NCI-H1436 (cell line): ENCODE results near the gene DIRAS1.

Experiments
- DNase-seq: peaks from one replicate; lab custom pipeline; 2025; lab: John Stamatoyannopoulos, UW

DIRAS1 gene

DNA sequence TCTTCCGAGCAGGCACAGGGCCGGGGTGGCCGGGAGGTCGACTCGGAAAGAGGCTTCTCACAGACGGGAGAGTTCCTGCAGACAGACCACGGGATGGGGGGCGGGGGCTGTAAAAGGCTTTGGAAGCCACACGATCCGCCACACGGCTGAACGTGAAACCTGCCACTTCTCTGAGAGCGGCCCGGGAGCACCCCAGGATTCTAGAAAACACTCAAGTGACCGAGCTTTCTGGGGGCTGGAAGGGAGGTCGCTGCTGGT is 34.2 kb upstream of the DIRAS1 start:
- no peak for DNase-seq

DNA sequence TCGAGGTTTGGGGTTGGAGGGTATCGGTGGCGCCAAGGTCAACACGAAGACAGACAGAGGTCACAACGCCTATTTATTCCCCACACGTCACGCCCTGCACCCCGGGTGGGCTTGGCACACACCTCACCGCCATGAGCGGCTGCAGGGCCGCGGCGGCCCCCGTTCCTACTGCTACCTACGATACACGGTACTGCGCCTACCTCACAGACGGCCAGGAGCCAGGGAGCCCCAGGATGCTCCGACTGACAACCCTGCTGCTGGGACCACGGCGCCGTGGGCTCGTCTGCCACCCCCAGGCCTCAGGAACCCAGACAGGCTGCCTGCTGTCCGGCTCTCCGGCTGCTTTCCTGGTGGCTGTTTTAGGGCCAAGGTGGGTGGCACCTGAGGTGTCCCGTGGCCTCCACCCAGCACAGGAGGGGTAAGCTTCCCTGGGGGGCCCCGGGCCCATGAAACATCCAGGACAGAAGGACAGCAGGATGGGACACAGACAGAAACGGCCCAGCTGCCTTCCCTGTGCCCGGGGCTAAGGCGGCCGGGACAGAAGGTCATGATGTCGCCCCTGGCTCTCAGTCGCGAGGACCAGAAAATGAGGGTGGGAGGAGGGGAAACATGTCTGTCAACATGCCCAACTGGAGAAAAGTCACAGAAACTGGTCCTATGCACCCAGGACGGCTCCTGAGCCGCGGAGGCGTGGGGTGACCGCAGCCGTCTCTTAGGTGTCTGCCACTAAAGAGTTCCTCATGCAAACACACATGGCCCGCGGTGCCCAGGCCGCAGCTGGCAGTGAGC is 33.7 kb upstream of the DIRAS1 start:
- no peak for DNase-seq

DNA sequence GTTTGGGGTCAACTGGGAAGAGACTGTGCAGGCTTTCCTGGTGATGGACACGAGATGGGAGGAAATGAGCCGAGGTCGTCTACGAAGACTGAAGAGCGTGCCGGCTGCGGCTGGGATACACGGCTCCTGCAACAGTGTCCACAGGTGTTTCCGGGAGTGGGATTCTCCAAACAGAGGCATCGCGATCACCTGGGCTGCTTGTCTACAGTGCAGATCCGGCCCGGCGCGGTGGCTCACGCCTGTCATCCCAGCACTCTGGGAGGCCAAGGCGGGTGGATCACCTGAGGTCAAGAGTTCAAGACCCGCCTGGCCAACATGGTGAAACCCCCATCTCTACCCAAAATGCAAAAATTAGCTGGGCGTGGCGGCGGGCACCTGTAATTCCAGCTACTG is 30.3 kb upstream of the DIRAS1 start:
- no peak for DNase-seq

DNA sequence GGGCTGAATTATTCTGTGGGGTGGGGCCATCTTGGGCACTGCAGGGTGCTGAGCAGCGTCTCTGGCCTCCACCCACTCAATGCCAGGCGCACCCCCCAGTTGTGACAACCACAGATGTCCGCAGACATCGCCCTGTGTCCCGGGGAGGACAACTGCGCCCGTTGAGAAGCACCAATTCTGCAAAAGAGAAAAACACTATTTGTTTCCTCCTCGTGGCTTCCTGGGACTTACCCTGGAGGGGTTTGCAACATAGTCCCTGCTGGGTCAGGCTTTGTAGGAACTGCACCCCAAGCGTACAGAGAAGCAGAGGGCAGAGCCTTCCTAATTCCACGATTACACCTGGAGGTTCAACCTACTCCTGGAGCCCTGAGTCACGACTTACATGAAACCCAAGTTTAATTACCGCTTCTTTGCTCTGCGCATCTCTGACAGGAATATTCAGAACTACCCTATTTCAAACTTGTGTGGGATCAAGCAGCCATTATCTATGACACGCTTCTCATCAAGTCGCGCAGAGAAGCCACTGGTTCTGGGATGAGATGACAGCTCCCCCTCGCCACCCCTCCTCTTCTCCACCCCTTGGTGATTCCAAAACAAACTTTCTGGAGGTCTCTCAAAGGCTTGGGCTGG is 29.8 kb upstream of the DIRAS1 start:
- DNase-seq: no peak

DNA sequence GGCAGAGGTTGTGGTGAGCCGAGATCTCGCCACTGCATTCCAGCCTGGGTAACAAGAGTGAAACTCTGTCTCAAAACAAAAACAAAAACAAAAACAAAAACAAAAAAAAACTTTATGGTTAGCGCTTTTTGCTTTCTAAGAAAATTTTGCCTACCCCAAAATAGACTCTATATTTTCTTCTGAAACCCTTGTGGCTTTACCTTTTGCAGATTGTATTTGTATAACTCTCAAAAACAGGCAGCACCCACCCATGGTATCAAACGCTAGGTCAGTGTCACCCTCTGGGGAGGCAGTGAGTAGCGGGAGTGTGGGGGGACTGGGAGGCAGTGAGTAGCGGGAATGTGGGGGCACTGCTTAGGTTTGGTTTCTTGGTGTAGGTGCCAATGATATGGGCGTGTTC is 26.2 kb upstream of the DIRAS1 start:
- DNase-seq: no peak

DNA sequence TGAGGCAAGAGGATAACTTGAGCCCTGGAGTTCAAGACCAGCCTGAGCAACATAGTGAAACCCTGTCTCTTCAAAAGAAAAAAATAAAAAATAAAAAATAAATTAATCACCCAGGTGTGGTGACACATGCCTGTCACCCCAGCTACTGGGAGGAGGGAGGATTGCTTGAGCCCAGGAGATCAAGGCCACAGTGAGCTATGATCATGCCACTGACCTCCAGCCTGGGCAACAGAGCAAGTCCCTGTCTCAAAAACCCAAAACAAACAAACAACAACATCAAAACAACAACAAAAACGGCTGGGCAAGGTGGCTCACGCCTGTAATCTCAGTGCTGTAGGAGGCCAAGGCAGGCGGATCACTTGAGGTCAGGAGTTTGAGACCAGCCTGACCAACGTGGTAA is 22.9 kb upstream of the DIRAS1 start:
- no peak for DNase-seq

DNA sequence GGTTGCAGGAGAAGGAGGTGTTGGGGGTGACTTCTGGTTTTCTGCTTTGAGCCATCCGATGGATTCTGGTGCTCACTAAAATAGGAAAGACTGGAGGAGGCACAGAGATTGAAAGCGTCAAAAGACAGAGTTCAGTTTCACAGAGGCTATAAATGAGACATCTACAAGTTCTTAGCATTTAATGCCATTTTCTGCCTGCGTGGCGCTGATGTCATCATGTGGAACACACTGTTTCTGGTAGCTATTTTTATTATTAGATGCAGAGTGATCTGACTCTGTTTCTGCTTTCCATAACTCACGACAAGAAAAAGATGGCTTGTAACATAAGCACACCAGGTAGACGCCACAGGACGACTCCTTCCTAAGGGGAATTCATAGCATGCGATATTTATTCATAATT is 21.9 kb upstream of the DIRAS1 start:
- no peak for DNase-seq

DNA sequence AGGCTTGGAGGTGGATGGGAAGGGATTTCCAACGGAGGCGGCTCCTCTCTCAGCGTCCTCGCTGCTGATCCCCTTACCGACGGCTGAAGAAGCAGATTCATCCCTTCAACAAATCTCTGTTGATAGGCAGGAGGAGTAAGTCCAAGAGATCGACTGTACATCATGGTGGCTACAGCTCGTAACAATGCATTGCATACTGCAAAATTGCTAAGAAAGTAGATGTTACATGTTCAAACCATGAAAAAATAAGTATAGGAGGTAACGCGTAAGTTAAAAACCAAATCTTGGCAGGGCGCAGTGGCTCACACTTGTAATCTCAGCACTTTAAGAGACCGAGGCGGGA is 19.1 kb upstream of the DIRAS1 start:
- DNase-seq: no peak

DNA sequence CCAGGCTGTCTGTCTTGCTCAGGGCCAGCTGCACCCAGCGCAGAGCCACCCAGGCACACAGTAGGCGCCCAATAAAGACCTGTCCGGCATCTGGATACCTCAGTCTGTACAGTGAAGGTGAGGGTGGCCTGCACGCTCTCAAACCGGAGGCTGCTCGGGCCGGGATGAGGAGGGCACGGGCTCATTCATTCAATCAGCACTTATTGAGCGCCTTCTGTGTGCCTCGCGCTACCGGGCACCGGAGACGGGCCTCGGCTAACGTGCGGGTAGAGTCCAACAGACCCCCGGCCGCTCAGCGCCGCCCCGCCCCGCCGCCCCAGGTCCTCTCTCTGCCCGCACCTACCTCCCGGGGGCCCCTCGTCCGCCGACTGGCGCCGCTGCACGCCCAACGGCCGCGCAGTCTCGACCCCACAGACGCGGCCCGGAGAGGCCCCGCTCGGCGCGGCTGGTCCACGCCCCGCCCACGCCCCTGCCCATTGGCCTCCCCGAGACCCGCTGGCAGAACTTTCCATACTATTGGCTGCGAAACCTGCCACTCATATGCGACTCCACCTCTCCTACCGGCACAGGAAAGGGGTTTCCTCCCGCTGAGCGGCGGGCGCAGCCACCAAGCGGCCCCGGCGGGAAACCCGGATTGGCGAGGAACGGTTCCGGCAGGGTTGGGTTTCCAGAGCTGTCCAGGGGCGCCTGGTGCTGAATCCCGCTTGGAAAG is 18.6 kb upstream of the DIRAS1 start, which contains the start of gene SLC39A3:
SLC39A3 (minus strand) TSS at position 416 of the 712 bp plus-strand sequence. CDS start 2,760 bp downstream, outside the sequence.
- peak; percentile 94 for DNase-seq

DNA sequence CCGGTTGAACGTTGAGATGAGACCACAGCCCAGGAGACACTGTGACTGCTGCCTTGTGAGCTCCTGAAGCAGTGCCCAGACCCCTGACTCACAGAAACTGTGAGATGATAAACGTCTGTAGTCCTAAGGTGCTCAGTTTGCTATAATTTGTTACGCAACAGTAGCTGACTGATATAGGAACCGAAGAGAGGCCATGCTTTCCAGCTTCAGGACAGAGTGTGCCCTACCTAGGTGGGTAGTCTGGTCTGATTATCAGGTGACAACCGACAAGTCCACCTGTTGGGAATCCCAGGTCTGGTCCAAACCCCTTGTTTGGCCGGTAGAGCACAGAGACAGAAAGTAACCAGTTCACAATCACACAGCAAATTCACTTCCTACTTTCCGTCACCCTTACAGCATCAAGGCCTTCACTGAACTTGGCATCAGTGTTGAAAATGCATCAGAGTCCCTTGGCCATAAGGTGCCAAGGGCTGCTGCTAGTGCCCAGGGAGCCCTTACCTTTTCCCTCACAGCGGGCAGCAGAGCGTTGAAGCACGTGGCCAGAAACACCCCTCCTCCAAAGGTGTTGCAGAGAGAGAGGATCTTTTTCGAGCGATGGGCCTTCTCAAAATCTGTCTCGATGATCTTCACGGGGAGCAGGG is 15.5 kb upstream of the DIRAS1 start:
- no peak for DNase-seq

DNA sequence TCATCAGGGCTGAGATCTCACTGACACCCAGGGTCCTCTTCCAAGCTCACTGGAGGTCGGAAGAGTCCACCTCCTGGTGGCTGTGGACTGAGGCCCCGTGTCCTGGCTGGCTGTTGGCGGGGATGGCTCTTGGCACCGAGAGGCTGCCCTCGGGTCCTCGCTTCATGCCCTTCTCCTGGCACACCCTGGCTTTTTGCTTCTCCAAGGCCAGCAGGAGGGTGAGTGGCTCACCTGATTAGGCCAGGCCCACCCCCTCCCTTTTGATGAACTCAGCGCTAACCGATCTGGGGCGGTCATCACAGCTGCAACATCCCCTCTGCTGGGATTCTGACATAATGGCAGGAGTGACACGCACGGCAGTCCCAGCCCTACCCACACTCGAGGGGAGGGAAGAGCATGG is 14.2 kb upstream of the DIRAS1 start:
- DNase-seq: no peak

DNA sequence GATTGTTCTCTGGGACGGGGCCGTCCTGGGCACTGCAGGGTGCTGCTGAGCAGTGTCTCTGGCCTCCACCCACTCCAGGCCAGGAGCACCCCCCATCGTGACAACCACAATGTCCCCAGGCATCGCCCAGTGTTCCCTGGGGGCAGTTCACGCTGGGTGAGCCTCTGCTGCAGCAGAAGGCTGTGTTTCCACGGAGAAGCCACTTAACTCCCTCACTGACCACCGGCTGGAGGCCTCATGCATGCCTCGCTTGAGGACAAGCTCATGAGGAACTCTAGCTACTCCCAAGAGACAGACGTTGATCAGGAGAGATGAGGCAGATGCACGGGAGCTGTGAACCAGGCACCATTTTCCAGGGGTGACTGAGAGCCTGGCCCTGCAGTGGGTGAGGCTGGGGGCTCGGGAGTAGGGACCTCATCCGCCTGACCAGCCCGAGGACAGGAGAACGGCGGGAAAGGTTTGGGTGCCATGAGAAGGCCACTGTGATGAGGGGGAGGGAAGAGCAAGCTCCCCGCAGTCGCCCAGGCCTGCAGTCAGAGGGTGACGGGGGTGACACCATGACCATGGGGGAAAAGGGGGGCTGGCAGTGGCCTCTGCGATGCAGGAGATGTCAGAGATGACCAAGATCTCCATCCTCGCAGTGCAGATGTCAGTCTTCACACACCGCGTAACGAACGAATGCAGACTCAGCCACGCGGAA is 13.6 kb upstream of the DIRAS1 start:
- no peak for DNase-seq

DNA sequence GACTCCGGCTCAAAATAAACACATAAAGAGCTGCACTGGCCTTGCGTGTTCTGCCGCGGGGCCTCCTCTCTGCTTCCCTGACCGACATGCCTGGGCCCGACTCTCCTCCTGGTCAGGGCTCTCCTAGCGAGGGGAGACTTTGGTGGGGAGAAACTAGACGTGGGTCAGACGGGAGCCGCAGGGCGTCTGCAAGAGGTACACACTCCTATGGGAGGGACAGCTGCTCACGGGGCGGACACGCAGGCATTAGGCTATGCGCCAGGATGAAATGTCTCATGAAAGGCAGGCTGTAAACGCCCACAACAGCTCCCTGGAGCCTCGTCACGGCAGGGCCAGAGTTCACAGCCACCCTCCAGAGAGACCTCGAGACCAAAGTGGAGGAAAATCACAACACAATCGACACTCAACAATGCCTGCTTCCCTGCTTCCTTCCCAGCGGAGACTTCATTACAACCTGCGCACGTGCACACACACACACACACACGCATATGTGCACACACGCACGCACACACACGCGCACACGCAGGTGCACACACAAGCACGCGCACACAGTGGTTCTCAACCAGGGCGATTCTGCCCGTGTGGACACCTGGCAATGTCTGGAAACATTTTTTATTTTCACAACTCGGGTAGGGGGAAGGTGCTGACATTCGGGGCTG is 12.9 kb upstream of the DIRAS1 start:
- no peak for DNase-seq

DNA sequence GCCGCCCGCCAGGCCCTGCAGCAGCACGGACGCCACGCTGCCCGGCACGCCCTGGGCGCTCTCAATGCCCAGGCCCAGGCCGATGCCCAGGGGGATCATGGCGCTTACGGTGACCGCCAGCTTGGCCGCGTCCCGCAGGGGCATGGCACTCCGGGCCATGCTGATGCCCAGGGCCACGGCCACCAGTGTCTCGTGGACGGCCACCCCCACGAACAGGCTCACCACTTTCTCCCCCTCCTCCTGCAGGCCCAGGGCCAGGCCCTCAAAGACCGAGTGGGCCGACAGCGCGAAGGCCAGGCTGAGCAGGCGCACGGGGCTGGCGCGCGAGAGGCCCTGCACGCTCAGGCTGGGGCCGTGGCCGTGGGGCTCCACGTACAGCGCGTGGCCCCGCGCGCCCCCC is 11.7 kb upstream of the DIRAS1 start:
- DNase-seq: no peak

DNA sequence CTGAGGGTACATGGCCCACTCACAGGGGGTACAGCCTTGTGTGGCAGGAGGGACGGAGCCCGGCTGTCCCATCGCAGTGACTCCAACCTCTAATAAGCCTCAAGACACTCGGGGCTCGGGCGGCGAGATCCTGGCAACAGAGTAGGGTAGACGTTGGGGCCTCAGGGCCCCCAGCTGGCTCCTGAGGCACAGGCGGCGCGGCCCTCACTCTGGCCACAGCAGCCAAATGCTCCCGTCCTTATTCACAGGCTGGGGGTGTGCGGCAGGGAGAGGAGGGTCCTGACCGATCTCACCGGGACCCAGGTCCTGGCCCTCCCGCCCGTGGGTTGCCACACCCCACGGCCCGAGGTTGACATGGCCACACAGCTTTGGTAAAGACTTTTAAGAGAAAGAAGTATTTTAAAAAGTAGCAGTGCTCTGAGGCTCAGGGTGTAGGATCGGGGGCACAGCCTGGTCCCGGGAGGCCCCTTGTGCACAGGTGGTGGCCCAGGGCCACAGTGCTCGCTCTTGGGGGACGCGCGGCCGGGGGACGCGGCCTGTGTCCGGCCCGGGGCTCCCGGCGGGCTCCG is 11.1 kb upstream of the DIRAS1 start:
- no peak for DNase-seq

DNA sequence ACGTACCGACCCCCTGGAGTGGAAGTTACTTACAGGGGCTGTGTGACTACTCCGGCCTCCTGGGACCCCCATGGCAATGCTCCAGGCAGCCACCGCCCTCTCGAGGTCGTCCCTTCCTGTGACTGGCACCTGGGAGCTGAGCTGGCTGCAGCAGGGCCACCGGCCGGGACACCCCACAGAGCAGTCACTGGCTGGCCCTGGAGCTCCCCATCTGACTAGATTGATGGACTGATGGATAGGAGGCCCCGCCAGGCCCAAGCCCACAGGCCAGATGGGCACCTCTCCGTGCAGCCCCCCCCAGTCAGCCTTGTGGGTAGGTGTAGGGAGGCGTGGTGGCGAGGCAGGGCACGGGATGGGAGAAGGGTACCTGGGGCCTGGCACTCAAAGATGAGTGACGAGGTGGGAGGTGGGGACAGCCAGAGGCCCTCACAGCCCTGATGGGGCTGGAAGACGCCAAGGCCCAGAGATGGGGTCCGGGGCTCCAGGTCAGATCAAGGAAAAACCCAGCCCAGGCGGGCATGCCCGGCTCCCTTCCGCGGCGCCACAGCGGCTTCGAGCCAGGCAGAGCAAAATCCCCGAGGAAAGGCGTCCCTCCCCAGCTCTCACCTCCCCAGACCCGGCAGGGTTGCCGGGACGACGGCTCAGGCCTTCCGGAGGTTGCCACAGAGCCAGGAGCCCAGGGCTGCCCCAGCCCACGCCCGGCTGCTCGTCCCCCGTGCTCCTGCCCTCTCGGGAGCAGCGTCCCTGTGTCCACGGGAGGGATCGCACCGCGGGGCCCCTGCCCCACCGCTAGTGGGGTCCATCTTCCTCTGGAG is 10.2 kb upstream of the DIRAS1 start:
- no peak for DNase-seq

DNA sequence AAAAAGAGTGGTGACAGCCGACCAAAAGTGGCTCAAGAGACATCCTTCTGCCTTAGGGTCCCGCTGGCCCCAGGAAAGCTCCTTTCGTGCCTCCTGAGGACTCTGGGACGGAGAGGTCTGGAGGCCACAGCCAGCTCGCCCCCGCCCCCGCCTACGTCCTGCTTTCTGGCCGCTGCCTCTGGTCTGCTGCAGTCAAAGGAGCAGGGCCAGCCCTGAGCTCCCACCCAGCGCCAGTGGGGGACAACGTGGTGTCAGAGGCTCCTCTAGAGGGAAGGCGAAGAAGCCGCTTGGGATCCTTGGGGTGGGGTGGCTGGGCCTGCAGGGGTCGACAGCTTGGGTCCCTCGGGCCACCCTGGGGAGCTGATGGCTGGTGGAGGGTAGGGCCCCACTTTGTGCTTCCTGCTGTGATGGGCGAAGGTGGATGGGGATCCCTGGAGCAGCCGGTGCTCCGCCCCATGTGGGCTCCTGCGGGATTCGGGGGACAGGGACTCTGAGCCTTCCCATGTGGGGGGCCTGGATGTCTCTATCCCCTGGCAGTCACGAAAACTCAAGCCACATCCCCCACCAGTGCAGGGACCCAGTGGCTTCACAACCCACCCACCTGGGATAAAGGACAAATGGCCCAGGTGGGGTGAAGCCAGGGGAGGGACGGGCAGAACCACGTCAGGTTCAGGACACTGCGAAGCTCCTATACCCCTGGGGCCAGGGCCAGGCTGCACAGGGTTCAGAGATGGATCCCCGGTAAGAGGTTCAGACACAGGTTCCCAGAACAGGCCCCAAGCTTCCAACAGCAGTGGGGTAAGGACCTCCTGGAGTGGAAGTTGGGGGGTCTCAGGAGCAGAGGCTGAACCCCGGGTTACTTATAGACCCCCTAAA is 9.0 kb upstream of the DIRAS1 start:
- no peak for DNase-seq

DNA sequence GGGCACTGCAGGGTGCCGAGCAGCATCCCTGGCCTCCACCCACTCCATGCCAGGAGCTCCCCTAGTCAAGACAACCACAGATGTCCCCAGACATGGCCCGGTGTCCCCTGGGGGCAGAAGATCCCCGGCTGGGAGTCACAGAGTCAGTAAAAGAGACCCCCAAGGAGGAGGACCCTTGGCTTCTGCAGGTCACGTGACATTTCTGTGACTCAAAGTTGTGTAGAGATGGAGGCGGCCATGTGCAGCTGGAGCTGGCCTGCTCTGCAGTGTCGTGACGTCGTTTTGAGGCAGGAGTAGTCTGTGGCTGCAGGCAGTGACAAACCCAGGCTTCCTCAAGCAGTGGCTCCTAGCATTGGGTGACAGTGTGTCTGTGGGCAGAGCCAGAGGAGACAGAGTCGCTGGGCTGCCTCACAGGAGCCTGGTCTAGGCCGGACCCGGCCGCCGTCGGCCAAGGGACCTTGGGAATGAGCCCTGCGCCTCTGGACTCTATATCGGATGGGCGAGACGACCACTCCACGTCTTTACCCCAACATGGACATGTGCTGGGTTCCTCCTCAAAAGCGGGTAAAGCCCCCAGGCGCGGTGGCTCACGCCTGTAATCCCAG is 7.7 kb upstream of the DIRAS1 start:
- DNase-seq: no peak

DNA sequence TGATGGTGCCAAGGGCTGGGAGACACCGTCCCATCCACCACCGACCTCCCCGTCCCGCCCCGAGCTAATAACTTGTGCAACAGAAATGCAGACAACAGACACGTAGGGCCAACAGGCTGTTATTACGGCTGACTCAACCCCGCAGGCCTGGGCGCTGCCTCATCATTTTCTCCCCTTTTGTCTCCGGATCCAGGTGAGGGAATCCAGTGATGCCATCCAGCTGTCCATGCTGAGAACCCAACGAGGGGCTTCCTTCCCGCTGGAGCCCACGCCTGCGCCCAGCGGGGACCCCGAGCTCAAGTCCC is 6.4 kb upstream of the DIRAS1 start:
- DNase-seq: no peak
